Upper lobe of left lung (tissue), 6 donors: ENCODE data around the gene ECSIT. TPM values are rescaled to one million over a fixed set of nuclear protein-coding genes. Genes with fewer than 3 reads are reported as not detected.

Experiments used
- ATAC-seq, 2 donors: fragments of 200-7000 bp; cut with Tn5 transposase; one replicate each; pipeline ENCODE4 v1.9.1; 2022; ENCODE audit warnings: mild to moderate bottlenecking in 2 of 2, moderate library complexity in 2 of 2; ENCODE audit not compliant: low FRiP score in 2 of 2
- DNase-seq, 2 donors: peaks; one replicate each; pipeline ENCODE4 v3.0.0-alpha.2; 2019 to 2020
- H3K27ac ChIP-seq, 4 donors: fragments of 200-600 bp; sonication (generic); one replicate each; pipeline ENCODE4 v1.5.1; 2016 to 2019
- H3K27me3 ChIP-seq, 4 donors: fragments of 200-600 bp; sonication (generic); one replicate each; pipeline ENCODE4 v1.5.1; 2017 to 2019
- H3K36me3 ChIP-seq, 4 donors: fragments of 200-600 bp; sonication (generic); one replicate each; pipeline ENCODE4 v1.5.1; 2016 to 2019
- H3K4me1 ChIP-seq, 4 donors: fragments of 200-600 bp; sonication (generic); one replicate each; pipeline ENCODE4 v1.5.1; 2018 to 2019
- H3K4me3 ChIP-seq, 4 donors: fragments of 200-600 bp; sonication (generic); one replicate each; pipeline ENCODE4 v1.5.1; 2017 to 2019; ENCODE audit warnings: mild to moderate bottlenecking in 2 of 4, moderate library complexity in 1 of 4
- H3K9me3 ChIP-seq, 4 donors: fragments of 200-600 bp; sonication (generic); one replicate each; pipeline ENCODE4 v1.5.1; 2018 to 2019
- CTCF ChIP-seq, 6 experiments: fragments of 450-650 bp in 4 of 6; fragments of 200-600 bp in 2 of 6; sonication (generic) in 2 of 6; IDR thresholded peaks; one replicate each; pipeline ENCODE4 v1.5.1; 2016 to 2019; ENCODE audit warnings: antibody characterized with exemption in 6 of 6
- EP300 ChIP-seq, 4 donors: sonication (generic); formaldehyde crosslinking; IDR thresholded peaks; one replicate each; pipeline ENCODE4 v1.5.1; 2017; ENCODE audit warnings: antibody characterized with exemption in 4 of 4, control low read depth in 2 of 4
- POLR2A ChIP-seq, 4 donors: fragments of 450-650 bp; IDR thresholded peaks; one replicate each; pipeline ENCODE4 v1.5.1; 2016 to 2017; ENCODE audit warnings: antibody characterized with exemption in 4 of 4, mild to moderate bottlenecking in 2 of 4
- POLR2AphosphoS5 ChIP-seq, 2 donors: sonication (generic); formaldehyde crosslinking; IDR thresholded peaks; one replicate each; pipeline ENCODE4 v1.5.1; 2017; ENCODE audit warnings: antibody characterized with exemption in 2 of 2
- WGBS, 2 donors: methylation state at CpG; one replicate each; pipeline ENCODE4 v1.1.5; 2017 to 2018; 5-methylcytosine and 5-hydroxymethylcytosine counted together
- total RNA-seq, 6 donors: library from RNA; depleted of rRNA in 4 of 6; stranded (reverse); fragments of >200 nt in 4 of 6; gene quantifications; one replicate each; pipeline versions ENCODE4 v1.1.0 to v1.2.1, GENCODE V29; 2016 to 2021
- donor health status: DM: no; HTN: no; CAD: no; lungs with moderate emphysema.
- donor health status: DM: no; HTN: yes; CAD: no; lungs with severe emphysema.

ECSIT gene
- total RNA-seq, 6 donors from 2014 or later, result 32.1 to 77.5 (median 48.6) TPM

DNA sequence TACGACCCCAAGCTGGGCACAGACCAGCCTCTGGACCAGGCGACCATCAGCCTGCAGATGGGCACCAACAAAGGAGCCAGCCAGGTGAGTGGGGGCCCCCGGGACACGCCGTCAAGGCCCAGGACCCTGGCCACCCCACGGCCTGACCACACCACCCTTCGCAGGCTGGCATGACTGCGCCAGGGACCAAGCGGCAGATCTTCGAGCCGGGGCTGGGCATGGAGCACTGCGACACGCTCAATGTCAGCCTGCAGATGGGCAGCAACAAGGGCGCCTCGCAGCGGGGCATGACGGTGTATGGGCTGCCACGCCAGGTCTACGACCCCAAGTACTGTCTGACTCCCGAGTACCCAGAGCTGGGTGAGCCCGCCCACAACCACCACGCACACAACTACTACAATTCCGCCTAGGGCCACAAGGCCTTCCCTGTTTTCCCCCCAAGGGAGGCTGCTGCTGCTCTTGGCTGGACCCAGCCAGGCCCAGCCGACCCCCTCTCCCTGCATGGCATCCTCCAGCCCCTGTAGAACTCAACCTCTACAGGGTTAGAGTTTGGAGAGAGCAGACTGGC lies 20.5 kb upstream of the ECSIT start:
- DNase-seq, result peak in 1 of 2 donors; percentile 74
- no peaks in the 10 kb centered on the region for H3K9me3 ChIP-seq
- TF ChIP-seq POLR2A (IDR thresholded peaks at IDR 0.05) (no peak), CTCF (IDR thresholded peaks at IDR 0.05) (no peak), POLR2AphosphoS5 (IDR thresholded peaks at IDR 0.05) (no peak), EP300 (IDR thresholded peaks at IDR 0.05) (no peak)
- WGBS, 2 donors, result 90 to 94% methylated on average over 13 to 22 of the region's 24 CpGs
- no peaks in the 10 kb centered on the region for H3K27me3 ChIP-seq
- no peak overlapping the region for H3K4me3 ChIP-seq
- peaks cover 7 to 30% (median 23%) of the 10 kb centered on the region in 4 donors for H3K36me3 ChIP-seq
- no peaks in the 10 kb centered on the region for H3K4me1 ChIP-seq
- no peak overlapping the region for H3K27ac ChIP-seq
- no peak for ATAC-seq

DNA sequence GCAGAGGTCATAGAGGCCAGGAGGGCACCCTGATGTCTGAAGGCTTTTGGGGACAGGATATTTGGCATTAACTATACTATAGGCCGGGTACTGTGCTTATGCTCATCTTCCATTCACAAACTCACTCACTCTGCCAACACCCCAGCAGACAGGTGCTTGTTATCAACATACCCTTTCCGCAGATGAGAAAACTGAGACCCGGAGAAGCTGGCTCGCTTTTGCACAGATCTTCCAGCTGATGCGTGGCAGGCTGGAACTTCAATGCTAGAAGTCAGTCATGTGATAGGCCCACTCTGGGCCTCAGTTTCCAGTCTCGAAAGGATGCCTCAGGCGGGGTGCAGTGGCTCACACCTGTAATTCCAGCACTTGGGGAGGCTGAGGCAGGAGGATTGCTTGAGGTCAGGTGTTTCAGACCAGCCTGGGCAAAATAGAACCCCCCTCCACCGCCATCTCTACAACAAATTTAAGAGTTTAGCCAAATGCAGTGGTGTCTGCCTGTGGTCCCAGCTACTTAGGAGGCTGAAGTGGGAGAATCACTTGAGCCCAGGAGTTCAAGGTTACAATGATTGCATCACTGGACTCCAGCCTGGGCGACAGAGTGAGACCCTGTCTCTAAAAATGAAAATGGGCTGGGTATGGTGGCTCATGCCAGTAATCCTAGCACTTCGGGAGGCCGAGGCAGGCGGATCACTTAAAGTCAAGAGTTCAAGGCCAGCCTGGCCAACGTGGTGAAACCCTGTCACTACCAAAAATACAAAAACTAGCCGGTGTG lies 19.2 kb upstream of the ECSIT start:
- ATAC-seq, result no peak

GRCh38 chr19:11541238-11541637 lies 12.3 kb upstream of the ECSIT start:
- peaks cover 3 to 7% (median 6%) of the 10 kb centered on the region in 4 donors for H3K4me1 ChIP-seq
- H3K9me3 ChIP-seq, result no peaks in the 10 kb centered on the region
- ATAC-seq (no peak), DNase-seq (no peak)
- no peak for TF ChIP-seq EP300 (IDR thresholded peaks at IDR 0.05)
- TF ChIP-seq POLR2AphosphoS5 (IDR thresholded peaks at IDR 0.05), result no peak
- TF ChIP-seq POLR2A (IDR thresholded peaks at IDR 0.05), result no peak
- TF ChIP-seq CTCF (IDR thresholded peaks at IDR 0.05), result no peak
- no peak overlapping the region for H3K27ac ChIP-seq
- 65 to 83% methylated on average over 3 of the region's 3 CpGs for WGBS, 2 donors
- H3K4me3 ChIP-seq, result no peak overlapping the region
- no peaks in the 10 kb centered on the region for H3K36me3 ChIP-seq
- H3K27me3 ChIP-seq, result peaks cover 0 to 13% (median 9%) of the 10 kb centered on the region in 4 donors

More for the DNA sequence above, 19.2 kb upstream of the ECSIT start:
- no peaks in the 10 kb centered on the region for H3K4me1 ChIP-seq
- H3K27me3 ChIP-seq, result no peaks in the 10 kb centered on the region
- 89 to 90% methylated on average over 12 to 14 of the region's 14 CpGs for WGBS, 2 donors
- H3K27ac ChIP-seq, result no peak overlapping the region
- DNase-seq, result no peak
- H3K36me3 ChIP-seq, result peaks cover 5 to 17% (median 10%) of the 10 kb centered on the region in 4 donors
- H3K4me3 ChIP-seq, result no peak overlapping the region
- H3K9me3 ChIP-seq, result no peaks in the 10 kb centered on the region
- no peak for TF ChIP-seq POLR2A (IDR thresholded peaks at IDR 0.05)
- TF ChIP-seq POLR2AphosphoS5 (IDR thresholded peaks at IDR 0.05), result no peak
- TF ChIP-seq EP300 (IDR thresholded peaks at IDR 0.05), result no peak
- no peak for TF ChIP-seq CTCF (IDR thresholded peaks at IDR 0.05)

DNA sequence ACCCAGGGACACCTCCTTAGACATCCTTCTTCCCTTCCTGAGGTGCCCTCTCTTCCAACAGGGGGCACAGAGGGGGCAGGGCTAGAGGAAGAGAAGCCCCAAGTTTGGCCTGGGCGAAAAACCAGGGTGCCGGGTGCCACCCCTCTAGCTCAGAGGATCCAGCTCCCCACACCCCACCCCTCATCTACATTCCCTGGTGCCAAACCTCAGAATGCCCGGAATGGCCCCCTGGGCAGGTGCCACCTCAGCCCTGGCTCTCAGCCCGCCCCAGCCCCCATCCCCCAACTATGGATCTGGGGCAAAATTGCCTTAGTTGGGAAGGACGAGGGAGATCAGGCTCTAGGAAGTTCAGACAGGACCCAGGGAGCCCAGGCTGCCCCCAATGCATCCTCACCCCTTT lies 11.7 kb upstream of the ECSIT start:
- ATAC-seq (no peak), DNase-seq (peak in 1 of 2 donors; percentile 47)
- WGBS, 2 donors, result 64 to 83% methylated on average over 4 to 5 of the region's 5 CpGs
- TF ChIP-seq POLR2A (IDR thresholded peaks at IDR 0.05) (no peak), EP300 (IDR thresholded peaks at IDR 0.05) (no peak), POLR2AphosphoS5 (IDR thresholded peaks at IDR 0.05) (no peak), CTCF (IDR thresholded peaks at IDR 0.05) (no peak)
- Histone ChIP-seq H3K36me3 (no peaks in the 10 kb centered on the region), H3K4me1 (peaks cover 9 to 13% (median 12%) of the 10 kb centered on the region in 4 donors), H3K4me3 (peak overlapping the region in 1 of 4 donors; percentile 40), H3K9me3 (no peaks in the 10 kb centered on the region), H3K27ac (no peak overlapping the region), H3K27me3 (peaks cover 0 to 13% (median 9%) of the 10 kb centered on the region in 4 donors)
